Measurements from ENCODE around the gene UCP3. TPM values are rescaled to one million over a fixed set of nuclear protein-coding genes. Genes with fewer than 3 reads are reported as not detected.

The UCP3 gene
- total RNA-seq, 1 donor from 2014 or later = 3.7 TPM

GRCh38 chr11:74017631-74018030 is 8.7 kb upstream of the UCP3 start:
- no peaks in the 10 kb centered on the region for H3K4me1 Mint-ChIP-seq (ENCODE audit: unreplicated experiment)
- H3K36me3 Mint-ChIP-seq = peaks cover 17% of the 10 kb centered on the region
- no peak overlapping the region for H3K4me3 Mint-ChIP-seq
- H3K27me3 Mint-ChIP-seq = no peaks in the 10 kb centered on the region
- H3K27ac Mint-ChIP-seq = no peak overlapping the region
- TF ChIP-seq CTCF (conservative IDR thresholded peaks at IDR 0.05) = no peak
- no peaks in the 10 kb centered on the region for H3K9me3 Mint-ChIP-seq
- DNase-seq (ENCODE audit: extremely low spot score, unreplicated experiment) = no peak

- Mint-ChIP-seq H3K4me3 (no peak overlapping the region), H3K36me3 (peaks cover 17% of the 10 kb centered on the region), H3K27me3 (no peaks in the 10 kb centered on the region), H3K27ac (no peak overlapping the region), H3K9me3 (no peaks in the 10 kb centered on the region), H3K4me1 (ENCODE audit: unreplicated experiment) (peaks cover 7% of the 10 kb centered on the region)
- TF ChIP-seq CTCF (conservative IDR thresholded peaks at IDR 0.05) = no peak
- no peak for DNase-seq (ENCODE audit: extremely low spot score, unreplicated experiment)
Measured at GRCh38 chr11:74015919-74016684, 7.2 kb upstream of the UCP3 start.

- H3K4me1 Mint-ChIP-seq (ENCODE audit: unreplicated experiment) = peaks cover 16% of the 10 kb centered on the region
- H3K4me3 Mint-ChIP-seq = no peak overlapping the region
- no peak for DNase-seq (ENCODE audit: extremely low spot score, unreplicated experiment)
- H3K9me3 Mint-ChIP-seq = no peaks in the 10 kb centered on the region
- no peak for TF ChIP-seq CTCF (conservative IDR thresholded peaks at IDR 0.05)
- H3K27ac Mint-ChIP-seq = no peak overlapping the region
- H3K36me3 Mint-ChIP-seq = peaks cover 21% of the 10 kb centered on the region
- no peaks in the 10 kb centered on the region for H3K27me3 Mint-ChIP-seq
Measured at GRCh38 chr11:74014880-74015279, 6.0 kb upstream of the UCP3 start.

- DNase-seq (ENCODE audit: extremely low spot score, unreplicated experiment) = no peak
- Mint-ChIP-seq H3K27ac (no peak overlapping the region), H3K27me3 (no peaks in the 10 kb centered on the region), H3K4me1 (ENCODE audit: unreplicated experiment) (peaks cover 25% of the 10 kb centered on the region), H3K36me3 (peaks cover 21% of the 10 kb centered on the region), H3K4me3 (no peak overlapping the region), H3K9me3 (no peaks in the 10 kb centered on the region)
- TF ChIP-seq CTCF (conservative IDR thresholded peaks at IDR 0.05) = no peak
Measured at GRCh38 chr11:74013141-74013540, 4.3 kb upstream of the UCP3 start.

GRCh38 chr11:74012074-74012809 is 3.4 kb upstream of the UCP3 start:
- no peaks in the 10 kb centered on the region for H3K9me3 Mint-ChIP-seq
- peaks cover 25% of the 10 kb centered on the region for H3K4me1 Mint-ChIP-seq (ENCODE audit: unreplicated experiment)
- H3K27ac Mint-ChIP-seq = peak overlapping the region; percentile 40
- H3K36me3 Mint-ChIP-seq = peaks cover 21% of the 10 kb centered on the region
- no peaks in the 10 kb centered on the region for H3K27me3 Mint-ChIP-seq
- TF ChIP-seq CTCF (conservative IDR thresholded peaks at IDR 0.05) = no peak
- no peak overlapping the region for H3K4me3 Mint-ChIP-seq
- no peak for DNase-seq (ENCODE audit: extremely low spot score, unreplicated experiment)
